OCI-LY3 (cell line): ENCODE data around the gene DDIT3.
"Not testable (repeated sequence)": the region's sequence is repeated elsewhere in the genome, so short reads cannot be mapped to it uniquely, and the experiment has no call there.

Source experiments
- H2AFZ ChIP-seq: fragments of 200-600, 300-600 bp; shearing (Covaris generic); 2 replicates; pipeline ENCODE4 v1.6.0; 2014; ENCODE audit warnings: antibody characterized with exemption, low read depth, low read length
- H3K27ac ChIP-seq: fragments of 200-600, 300-600 bp; sonication (generic); 2 replicates; pipeline ENCODE4 v1.5.1; 2014; ENCODE audit warnings: mild to moderate bottlenecking, low read length, moderate library complexity, mixed read lengths
- H3K27me3 ChIP-seq: fragments of 200-600, 300-600 bp; sonication (generic); 2 replicates; pipeline ENCODE4 v1.6.1; 2014; ENCODE audit warnings: low read depth, low read length, mixed read lengths
- H3K36me3 ChIP-seq: fragments of 200-600, 300-600 bp; sonication (generic); replicated peaks from 2 replicates; pipeline ENCODE3; 2014; ENCODE audit warnings: low read depth, low read length, mixed read lengths
- H3K4me1 ChIP-seq: fragments of 300-600, 200-600 bp; sonication (generic); 2 replicates; pipeline ENCODE4 v1.6.1; 2014; ENCODE audit warnings: low read length, mixed read lengths
- H3K4me2 ChIP-seq: fragments of 200-600, 300-600 bp; sonication (generic); 2 replicates; pipeline ENCODE4 v1.6.1; 2014; ENCODE audit warnings: low read length, mixed read lengths
- H3K4me3 ChIP-seq: fragments of 300-600, 200-600 bp; sonication (generic); 2 replicates; pipeline ENCODE4 v1.5.1; 2014; ENCODE audit warnings: antibody characterized with exemption, mild to moderate bottlenecking, low read length, moderate library complexity
- H3K79me2 ChIP-seq: fragments of 300-600, 200-600 bp; shearing (Covaris generic); 2 replicates; pipeline ENCODE4 v1.6.1; 2014; ENCODE audit warnings: mild to moderate bottlenecking, low read length, mixed read lengths
- H3K9ac ChIP-seq: fragments of 300-600, 200-600 bp; shearing (Covaris generic); 2 replicates; pipeline ENCODE4 v1.6.0; 2014; ENCODE audit warnings: mild to moderate bottlenecking, low read length, moderate library complexity
- H3K9me3 ChIP-seq: fragments of 200-600, 300-600 bp; shearing (Covaris generic); 2 replicates; pipeline ENCODE4 v1.6.1; 2014; ENCODE audit warnings: low read length, mixed read lengths; ENCODE audit not compliant: insufficient read depth
- H4K20me1 ChIP-seq: fragments of 200-600, 300-600 bp; sonication (generic); 2 replicates; pipeline ENCODE4 v1.6.1; 2016; ENCODE audit warnings: low read length, mixed read lengths; ENCODE audit not compliant: insufficient read depth
- EZH2phosphoT487 ChIP-seq: fragments of 200-600 bp; shearing (Covaris generic); IDR thresholded peaks from 2 replicates; pipeline ENCODE4 v1.6.1; 2018; ENCODE audit warnings: antibody characterized with exemption, mixed run types, low read depth
- TF ChIP-seq, protein P1 (sequence below): fragments of 200-600, 300-600 bp; sonication (generic); IDR thresholded peaks from 2 replicates; pipeline ENCODE4 v1.5.1; 2014; ENCODE audit warnings: antibody characterized with exemption, low read length, low read depth

Gene DDIT3

GRCh38 chr12:57563358-57563757 is 43.0 kb upstream of the DDIT3 start:
- H3K27me3 ChIP-seq: peaks cover 22% of the 10 kb centered on the region; the same call in 1 of the 2 replicates
- no peak overlapping the region for H3K9ac ChIP-seq

DNA sequence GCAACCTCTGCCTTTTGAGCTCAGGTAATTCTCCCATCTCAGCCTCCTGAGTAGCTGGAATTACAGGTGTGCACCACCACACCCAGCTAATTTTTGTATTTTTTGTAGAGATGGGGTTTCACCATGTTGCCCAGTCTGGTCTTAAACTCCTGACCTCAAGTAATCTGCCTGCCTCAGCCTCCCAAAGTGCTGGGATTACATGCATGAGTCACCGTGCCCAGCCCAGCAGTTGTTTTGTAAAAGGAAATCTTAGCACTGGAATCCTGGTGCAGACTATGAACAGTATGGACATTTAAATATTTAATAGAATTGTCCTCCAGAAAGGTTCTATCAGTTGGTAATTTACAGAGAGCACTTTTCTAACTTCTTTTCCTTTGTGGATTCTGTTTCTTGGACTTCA is 40.8 kb upstream of the DDIT3 start:
- H3K9me3 ChIP-seq, H3K4me2 ChIP-seq, H3K4me1 ChIP-seq, H3K4me3 ChIP-seq, H3K9ac ChIP-seq, H3K79me2 ChIP-seq, H2AFZ ChIP-seq, H3K27ac ChIP-seq, H4K20me1 ChIP-seq, H3K36me3 ChIP-seq: not testable (repeated sequence)
- H3K27me3 ChIP-seq: peaks cover 22% of the 10 kb centered on the region; the same call in 1 of the 2 replicates

More at GRCh38 chr12:57563358-57563757, 43.0 kb upstream of the DDIT3 start:
- H4K20me1 ChIP-seq: no peaks in the 10 kb centered on the region
- no peaks in the 10 kb centered on the region for H3K79me2 ChIP-seq
- H3K4me3 ChIP-seq: no peak overlapping the region
- no peaks in the 10 kb centered on the region for H3K4me1 ChIP-seq
- TF ChIP-seq EZH2phosphoT487: no peak
- TF ChIP-seq, protein P1, sequence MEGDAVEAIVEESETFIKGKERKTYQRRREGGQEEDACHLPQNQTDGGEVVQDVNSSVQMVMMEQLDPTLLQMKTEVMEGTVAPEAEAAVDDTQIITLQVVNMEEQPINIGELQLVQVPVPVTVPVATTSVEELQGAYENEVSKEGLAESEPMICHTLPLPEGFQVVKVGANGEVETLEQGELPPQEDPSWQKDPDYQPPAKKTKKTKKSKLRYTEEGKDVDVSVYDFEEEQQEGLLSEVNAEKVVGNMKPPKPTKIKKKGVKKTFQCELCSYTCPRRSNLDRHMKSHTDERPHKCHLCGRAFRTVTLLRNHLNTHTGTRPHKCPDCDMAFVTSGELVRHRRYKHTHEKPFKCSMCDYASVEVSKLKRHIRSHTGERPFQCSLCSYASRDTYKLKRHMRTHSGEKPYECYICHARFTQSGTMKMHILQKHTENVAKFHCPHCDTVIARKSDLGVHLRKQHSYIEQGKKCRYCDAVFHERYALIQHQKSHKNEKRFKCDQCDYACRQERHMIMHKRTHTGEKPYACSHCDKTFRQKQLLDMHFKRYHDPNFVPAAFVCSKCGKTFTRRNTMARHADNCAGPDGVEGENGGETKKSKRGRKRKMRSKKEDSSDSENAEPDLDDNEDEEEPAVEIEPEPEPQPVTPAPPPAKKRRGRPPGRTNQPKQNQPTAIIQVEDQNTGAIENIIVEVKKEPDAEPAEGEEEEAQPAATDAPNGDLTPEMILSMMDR: no peak
- no peaks in the 10 kb centered on the region for H3K9me3 ChIP-seq
- no peak overlapping the region for H3K27ac ChIP-seq
- no peak overlapping the region for H3K4me2 ChIP-seq
- no peaks in the 10 kb centered on the region for H3K36me3 ChIP-seq
- no peak overlapping the region for H2AFZ ChIP-seq

DNA sequence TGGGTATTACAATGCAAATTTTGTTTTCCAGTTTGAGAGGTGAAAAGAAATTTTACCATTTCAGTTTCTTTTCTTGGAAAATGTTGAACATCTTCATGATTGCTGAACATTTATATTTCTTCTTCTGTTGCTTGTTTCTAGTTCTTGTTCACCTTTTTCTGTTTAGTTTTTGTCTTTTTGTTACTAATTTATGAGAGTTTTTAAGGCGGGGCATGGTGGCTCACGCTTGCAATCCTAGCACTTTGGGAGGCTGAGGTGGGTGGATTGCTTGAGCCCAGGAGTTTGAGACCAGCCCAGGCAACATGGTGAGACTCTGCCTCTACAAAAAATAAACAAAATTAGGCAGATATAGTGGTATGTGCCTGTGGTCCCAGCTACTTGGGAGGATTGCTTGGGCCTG is 40.2 kb upstream of the DDIT3 start:
- Histone ChIP-seq H3K9me3 (no peaks in the 10 kb centered on the region), H4K20me1 (no peaks in the 10 kb centered on the region), H3K27ac (no peak overlapping the region), H3K9ac (no peak overlapping the region), H3K79me2 (no peaks in the 10 kb centered on the region), H3K36me3 (no peaks in the 10 kb centered on the region), H3K4me2 (no peak overlapping the region), H3K27me3 (peaks cover 22% of the 10 kb centered on the region; the same call in 1 of the 2 replicates), H2AFZ (no peak overlapping the region), H3K4me1 (no peaks in the 10 kb centered on the region), H3K4me3 (no peak overlapping the region)
- TF ChIP-seq, protein P1: no peak
- no peak for TF ChIP-seq EZH2phosphoT487

GRCh38 chr12:57558864-57559263 is 38.5 kb upstream of the DDIT3 start:
- Histone ChIP-seq H3K36me3 (no peaks in the 10 kb centered on the region), H3K27ac (no peak overlapping the region), H3K4me2 (no peak overlapping the region), H3K4me3 (no peak overlapping the region), H3K9me3 (no peaks in the 10 kb centered on the region), H3K4me1 (no peaks in the 10 kb centered on the region), H3K79me2 (no peaks in the 10 kb centered on the region), H4K20me1 (no peaks in the 10 kb centered on the region), H3K9ac (no peak overlapping the region), H3K27me3 (peaks cover 12% of the 10 kb centered on the region; the same call in 1 of the 2 replicates), H2AFZ (no peak overlapping the region)
- TF ChIP-seq EZH2phosphoT487: no peak
- TF ChIP-seq, protein P1: no peak

DNA sequence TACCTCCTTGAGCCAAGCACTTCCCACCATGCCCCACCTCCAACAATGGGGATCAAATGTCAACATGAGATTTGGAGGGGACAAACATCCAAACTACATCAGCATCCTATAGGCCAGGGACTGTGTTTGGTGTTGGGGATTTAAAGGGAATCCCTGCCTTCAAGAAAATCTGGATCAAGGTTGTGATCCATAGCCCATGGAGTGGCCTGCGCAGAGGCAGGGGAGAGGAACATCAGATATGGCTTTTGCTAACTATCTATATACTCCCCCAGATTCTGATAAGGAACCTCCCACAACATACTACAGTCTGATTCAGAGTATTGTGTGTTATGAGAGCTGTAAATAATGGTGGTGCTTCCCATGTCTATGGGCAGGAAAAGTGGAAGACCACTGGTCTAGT is 34.6 kb upstream of the DDIT3 start:
- H4K20me1 ChIP-seq: no peaks in the 10 kb centered on the region
- no peak overlapping the region for H3K9ac ChIP-seq
- H3K9me3 ChIP-seq: no peaks in the 10 kb centered on the region
- no peak overlapping the region for H3K4me3 ChIP-seq
- H3K4me1 ChIP-seq: no peaks in the 10 kb centered on the region
- H3K27ac ChIP-seq: no peak overlapping the region
- no peak overlapping the region for H3K4me2 ChIP-seq
- H2AFZ ChIP-seq: no peak overlapping the region
- TF ChIP-seq, protein P1: no peak
- TF ChIP-seq EZH2phosphoT487: no peak
- no peaks in the 10 kb centered on the region for H3K79me2 ChIP-seq
- no peaks in the 10 kb centered on the region for H3K27me3 ChIP-seq
- H3K36me3 ChIP-seq: no peaks in the 10 kb centered on the region
